Putamen (tissue), 1 donor: ENCODE measurements around the gene KSR2.

Experiments
- DNase-seq: peaks from one replicate; pipeline ENCODE4 v3.0.0-alpha.2; 2016; ENCODE audit warnings: low spot score

Gene KSR2

DNA sequence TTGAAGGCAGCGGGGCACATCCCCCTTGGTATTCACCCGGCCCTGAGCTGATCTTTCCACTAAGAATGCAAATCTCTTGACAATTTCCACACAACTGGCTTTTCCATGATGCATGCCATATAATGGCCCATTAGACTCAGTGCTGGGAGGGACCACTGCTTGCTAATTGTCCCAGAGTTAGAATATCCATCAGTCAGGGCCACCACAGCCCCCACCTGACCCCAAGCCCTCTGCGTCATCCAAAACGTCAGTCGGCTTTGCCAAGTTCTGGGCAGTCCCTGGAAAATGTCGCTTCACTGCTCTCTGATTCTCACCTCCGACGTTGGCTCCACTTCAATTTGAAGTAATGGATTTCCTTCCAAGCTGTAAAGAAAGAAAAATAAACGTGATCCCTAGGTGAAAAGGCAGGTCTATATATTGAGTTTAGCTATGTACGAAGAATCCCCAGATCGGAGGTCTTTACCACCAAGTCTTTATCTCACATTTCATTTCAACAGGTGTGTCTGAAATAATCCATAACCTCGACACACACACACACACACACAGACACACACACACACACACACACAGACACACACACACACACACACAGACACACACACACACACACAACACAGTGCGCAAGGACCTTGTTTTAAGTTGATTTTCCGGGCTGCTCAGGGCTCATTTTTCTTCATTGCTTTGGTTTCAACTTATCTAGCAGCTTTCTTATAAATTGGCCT is 441.9 kb downstream of the KSR2 start:
- no peak for DNase-seq

DNA sequence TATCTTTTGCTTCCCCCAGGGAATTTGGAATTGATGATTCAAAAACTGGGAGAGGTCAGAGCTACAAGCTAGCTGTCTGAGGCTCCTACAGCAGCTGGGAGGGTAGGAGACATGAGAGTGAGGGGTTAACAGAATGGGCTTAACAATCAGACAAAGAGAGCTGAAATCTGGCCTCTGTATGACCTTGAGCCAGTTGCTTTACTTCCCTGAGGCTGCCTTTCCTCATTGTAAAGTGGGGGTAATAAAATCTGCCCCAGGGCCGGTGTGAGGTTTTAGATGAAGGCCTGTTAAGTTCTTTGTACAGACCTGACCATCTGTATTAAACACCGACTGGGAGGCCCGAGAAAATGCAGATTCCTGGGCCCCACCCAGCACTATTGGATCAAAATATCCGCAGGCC is 443.0 kb downstream of the KSR2 start:
- no peak for DNase-seq

DNA sequence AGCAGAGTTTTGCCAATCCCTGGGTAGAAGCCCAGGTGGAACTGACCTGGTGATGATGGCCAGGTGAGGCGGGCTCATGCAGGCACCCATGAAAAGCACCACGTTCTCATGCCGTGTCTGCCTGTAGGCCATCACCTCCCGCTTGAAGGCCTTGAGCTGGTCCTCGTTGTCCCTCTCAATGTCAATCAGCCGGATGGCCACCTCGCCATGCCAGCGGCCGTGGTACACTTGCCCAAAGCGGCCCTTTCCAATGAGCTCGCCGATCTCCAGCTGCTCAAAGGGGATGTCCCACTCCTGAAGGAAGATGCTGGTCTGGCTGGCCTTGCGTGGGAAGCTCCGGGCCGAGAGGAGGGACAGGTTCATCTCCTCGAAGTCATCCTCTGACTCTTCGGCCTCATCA is 444.0 kb downstream of the KSR2 start:
- DNase-seq = no peak

DNA sequence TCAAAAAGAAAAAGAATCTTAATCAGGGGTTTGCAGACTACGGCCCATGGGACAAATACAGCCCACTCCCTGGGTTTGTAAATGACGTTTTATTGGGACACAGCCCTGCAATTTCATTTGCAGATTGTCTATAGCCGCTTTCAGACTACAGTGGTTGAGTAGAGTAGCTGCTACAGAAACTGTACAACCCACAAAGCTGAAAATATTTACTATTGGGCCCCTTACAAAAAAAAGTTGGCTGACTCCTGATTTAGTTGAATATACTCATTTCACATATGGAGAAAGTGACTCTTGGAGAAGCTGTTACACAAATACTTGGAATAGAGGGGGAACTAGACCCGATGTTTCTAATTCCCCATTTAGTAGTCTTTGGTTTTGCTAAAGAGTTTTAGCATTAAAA is 444.8 kb downstream of the KSR2 start:
- no peak for DNase-seq

DNA sequence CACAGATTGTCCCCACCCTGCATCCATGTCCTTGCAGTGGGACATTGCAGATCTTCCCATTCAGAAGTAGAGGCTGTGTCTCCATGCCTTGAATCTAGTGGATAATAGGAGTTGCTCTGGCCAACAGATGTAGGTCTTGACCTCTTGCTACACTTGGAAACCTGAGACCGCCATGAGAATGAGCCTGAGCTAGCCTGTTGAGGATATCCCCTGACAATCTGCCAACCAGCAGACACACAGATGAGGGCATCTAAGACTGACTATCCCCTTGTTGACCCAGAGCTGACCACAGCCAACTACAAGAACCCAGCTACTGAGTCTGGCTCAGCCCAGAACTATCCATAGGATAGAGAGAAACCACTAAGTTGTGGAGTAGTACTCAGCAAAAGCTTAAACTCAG is 446.2 kb downstream of the KSR2 start:
- DNase-seq = no peak

DNA sequence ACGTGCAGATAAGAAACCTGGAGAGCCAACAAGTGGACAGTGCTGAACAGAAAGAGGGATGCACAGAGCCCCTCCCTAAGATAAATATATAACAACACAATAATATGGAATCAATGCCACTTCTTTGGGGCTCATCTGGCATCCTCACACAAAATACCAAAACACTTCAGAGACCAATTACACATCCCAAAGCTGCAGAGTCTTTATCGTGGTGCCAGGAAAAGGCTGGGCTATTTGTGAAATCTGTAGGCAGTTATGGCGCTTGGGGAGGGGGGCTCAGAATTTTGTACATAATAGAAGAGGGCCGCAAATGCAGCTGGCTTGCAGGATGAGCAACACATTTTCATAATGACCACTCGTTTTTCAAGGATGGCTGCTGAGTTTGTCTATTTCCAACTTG is 446.9 kb downstream of the KSR2 start:
- no peak for DNase-seq

DNA sequence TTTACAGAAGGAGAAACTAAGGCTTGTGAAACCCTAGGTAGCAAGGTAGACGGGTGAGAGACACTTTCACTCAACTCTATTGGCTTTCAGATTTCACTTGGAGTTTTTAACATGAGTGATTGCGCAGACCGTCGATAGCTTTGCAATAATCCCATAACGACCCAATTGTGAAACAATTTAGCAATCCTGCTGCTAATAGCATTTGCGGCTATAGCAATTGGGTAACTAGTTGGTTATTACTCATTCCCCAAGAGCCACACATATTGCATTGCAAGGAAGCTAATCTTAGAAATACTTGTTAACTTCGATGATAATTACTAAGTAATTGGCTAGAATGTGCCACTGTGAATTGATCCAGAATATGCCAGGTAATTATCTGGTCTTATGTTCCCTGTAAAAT is 447.4 kb downstream of the KSR2 start:
- no peak for DNase-seq

DNA sequence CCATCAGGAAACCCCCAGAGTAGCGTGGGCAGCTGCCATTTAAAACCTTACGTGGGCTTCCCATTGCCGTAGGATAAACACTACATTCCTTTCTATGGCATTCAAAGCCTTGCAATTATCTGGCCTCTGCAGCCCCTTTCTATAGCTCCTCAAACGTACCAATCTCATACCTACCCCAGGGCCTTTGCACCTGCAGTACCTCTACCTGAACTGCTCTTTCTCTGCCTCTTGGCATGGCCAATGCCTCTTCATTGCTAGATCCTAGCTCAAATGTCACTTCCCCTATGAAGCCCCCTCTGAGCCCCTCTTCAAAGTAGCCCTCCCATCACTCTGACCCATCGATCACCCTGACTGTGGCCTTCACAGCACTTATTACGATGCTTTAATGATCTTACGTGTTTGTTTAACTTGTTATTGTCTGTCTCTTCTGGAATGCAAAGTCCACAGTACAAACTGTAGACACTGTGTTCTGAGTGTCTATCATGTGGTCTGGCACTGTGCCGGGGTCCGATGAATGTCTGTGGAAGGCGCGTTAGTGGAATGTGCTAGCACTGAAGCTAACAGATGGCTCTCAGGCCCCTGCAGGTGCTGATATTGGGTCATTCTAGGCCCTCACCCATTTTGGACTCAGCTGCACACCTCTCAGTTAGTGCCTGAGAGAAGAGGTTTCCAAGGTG is 450.1 kb downstream of the KSR2 start:
- DNase-seq = no peak

DNA sequence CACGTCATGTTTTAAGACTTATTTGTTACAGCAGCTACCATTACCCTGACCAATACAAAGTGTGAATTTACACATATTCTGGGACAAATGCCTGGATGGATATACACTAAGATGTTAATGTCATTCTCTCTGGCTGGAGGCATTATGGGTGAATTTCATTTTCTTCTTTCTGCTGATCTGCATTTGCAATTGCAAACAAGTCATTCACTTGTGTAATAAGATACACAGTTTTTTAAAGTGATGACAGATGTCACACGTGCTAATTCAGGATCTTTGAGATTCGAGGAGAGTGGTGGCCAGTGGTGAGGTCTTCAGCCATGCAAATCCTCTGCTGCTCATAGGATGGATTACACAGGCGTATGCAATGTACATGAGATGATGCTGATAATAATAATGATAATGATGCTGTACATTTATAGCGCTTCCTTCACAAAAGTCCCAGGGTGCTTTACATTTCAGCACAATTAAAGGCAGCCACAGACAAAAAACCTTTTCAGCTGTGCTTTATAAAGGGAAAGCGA is 451.5 kb downstream of the KSR2 start:
- no peak for DNase-seq

DNA sequence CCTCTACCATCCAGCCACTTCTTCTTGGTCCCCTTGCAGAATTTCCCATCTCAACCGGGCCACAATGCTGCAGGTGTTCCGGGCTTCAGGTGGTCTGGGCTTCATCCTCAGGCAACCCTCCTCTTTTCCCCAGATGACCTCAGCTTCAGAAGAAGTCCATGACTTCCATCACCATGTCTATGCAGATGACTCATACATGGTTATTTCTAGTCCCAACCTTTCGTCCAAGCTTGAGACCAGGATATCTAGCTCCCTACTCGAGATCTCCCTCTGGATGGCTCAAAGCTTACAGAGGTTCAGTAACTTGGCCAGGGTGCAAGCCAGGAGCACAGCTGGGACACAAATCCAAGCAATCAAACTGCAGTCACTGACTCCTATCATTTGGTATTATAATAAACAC is 452.8 kb downstream of the KSR2 start:
- DNase-seq = no peak

DNA sequence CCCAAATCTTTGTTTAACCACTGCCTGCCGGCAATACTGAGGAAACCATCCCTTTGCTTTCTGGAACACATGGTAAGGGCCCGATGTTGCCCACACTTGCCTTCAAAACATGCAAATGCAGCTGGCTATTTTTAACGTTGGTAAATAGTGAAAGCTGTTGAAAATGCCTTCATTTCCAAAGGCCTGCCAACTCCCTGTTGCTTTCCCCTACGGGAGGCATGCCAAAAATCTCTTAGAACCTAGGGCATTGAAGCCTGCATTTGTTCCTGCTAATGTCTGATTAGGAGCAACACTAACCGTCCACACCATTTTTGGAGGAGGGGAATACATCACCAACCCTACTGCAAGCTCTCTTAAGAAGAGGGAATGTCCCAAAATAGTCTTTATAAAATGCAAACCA is 454.8 kb downstream of the KSR2 start:
- DNase-seq = peak; percentile 21

DNA sequence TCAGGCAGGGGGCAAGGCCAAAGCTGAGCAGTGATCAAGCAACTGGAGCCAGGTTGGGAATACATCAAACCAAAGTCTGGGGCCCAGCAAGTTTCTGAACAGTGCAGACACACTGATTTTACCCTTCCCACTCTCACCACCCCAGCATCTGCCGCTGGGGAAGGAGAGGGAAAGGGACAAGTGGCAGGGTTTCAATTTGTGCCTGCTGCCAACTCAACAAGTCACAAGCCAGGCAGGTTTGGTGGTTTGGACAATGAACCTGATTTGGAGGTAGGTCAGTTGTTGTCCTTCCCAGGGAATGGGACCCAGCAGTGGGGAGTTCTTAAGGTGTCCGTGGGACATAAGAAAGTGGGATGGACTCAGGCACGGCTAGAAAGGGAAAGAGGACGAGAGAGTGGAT is 455.4 kb downstream of the KSR2 start:
- no peak for DNase-seq

DNA sequence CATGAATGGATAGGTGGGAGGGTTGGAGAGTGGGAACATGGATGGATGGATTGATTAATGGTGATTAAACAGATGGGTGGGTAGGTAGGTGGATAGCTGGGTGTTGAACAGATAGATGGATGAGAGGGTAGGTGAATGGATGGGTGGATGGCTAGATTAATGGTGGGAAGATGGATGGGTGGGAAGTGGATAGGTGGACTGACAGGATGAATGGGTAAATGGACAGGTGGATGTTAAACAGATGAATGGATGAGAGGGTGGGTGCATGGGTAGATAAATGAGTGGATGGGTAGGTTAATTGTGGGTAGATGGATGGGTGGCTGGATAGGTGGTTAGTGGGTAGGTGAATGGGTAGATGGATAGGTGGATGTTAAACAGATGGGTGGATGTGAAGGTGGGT is 460.3 kb downstream of the KSR2 start:
- DNase-seq = no peak

DNA sequence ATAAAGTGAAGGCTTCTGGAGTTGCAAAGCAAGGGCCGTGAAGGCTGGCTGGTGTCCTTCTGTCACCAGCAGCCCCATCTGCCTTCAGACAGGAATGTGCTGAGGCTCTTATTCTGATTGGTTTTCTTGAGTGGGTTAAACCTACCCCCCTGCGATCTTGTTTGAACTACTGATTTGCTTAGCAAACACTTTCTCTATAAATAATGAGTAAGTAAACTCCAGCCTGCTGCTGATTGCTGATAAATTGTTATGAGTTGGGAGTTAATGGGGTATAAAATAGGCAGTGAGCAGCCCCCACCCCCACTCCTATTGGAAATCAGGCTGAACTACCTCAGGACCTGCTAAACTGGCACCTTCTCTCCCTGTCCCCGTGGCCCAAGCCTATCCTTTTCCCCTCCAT is 461.2 kb downstream of the KSR2 start:
- DNase-seq = no peak

DNA sequence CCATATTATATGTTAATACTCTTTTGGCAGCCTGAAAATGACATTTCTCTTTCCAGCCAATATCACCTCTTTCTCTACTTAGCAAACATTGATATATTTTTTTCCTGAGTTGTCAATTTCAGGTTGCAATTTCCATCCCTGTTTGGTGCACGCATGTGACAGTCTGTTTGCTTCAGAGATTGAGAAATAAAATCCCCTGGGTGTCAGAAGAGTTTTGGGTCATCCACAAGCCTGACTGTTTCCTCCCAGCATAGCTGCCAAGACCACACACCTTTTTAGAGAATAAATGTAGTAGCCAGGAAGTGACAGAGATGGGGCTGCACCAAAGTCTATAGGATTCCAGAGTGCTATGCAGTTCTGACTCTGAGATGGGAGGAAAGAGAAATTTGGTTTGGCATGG is 462.5 kb downstream of the KSR2 start:
- no peak for DNase-seq

DNA sequence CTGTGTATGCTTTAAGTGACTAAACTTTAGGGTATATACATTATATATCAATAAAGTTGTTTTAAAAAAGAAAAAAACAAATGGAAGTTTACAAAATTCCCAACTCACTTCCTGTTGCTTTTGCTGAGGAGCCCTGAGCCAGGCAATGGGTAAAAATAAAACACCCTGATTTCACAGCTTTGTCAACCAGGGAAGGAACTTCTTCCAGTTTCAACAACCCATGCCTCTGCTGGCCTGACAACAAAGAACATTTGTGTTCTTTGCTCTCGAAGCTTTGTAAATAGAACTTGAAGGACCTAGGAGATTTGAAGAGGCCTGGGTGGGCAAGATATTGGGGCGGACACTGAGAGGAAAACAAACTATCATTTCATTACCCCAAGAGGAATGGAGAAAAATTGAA is 466.2 kb downstream of the KSR2 start:
- no peak for DNase-seq

DNA sequence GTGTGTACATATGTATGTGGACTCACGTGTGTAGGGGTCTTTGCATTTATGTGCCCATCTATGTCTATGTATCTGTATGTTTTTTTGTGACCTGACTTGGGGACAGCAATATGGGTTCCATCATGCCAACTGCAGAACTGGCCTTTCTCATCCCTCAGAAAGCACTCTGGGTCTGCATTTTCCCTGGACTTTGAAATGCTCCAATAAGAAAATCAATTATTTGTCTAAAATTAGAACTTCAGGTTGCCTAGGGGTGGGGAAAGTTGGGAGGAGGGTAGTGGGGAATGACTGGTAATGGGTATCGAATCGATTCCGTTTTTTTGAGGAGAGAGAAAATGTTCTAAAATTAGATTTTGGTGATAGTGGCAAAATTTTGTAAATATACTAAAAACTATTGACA is 466.6 kb downstream of the KSR2 start:
- no peak for DNase-seq

DNA sequence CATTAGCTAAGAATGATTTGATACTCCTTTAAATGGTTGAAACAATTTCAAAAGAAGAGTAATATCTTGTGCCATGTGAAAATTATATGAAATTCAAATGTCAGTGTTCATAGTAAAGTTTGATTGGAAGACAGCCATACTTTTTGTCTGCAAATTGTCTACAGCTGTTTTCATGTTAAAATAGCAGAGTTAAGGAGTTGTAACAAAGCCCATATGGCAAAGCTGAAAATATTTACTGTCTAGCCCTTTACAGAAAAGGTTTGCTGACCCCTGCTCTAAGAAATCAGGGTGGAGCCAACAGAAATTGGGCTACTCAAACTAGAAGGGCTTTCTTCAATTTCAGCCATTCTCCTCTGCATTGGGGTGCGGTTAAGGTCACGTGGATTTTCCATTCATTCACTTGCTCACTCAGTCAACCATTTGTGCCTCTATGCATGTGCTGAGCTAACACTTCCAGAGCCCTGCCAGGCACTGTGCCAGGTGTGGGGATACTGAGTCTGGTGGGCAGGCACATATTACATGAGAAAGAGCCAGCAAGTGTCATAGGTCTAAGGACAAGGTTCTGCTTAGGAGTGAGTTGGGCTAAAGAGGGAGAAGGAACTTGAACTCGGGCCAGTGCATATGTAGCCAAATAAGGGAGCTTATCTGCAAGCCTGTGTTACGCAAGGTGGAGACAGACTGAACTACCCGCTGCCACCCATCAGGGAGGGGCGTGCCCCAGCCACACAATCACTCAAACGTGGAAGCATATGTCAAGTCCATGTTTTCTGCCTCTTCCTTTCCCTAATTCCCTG is 467.5 kb downstream of the KSR2 start:
- no peak for DNase-seq

DNA sequence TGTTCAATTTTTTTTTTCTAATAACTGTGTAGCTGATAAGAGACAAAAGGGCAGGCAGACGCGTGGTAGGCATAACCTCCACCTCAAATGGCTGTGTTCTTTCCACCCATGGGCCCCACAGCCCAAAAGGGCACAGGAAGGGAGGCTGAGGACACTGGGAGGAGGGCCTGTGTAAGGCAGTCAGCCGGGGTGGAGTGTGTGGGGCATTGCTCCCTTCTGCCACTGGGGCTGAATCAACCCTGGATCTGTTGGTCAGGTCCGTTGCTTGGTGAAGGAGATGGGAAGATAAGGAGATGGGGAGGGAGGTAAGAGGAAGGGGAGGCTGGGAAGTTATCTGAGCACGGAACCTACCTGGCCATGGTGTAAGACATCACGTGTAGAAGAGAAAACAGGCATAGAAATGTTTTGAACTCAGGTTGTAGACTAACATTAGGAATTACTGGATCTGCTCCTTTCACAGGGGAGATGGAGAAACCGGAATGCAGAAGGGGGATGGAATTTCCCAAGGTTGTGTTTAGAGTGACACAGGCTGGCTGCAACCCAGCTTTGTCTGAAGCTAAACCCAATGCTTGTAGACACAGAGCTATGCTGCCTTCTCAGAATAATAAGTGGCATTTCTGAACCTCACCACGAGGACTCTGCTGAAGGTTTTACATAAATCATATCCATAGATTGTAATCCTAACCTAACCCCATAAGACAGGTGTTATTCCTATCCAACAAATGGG is 468.9 kb downstream of the KSR2 start:
- DNase-seq = no peak

DNA sequence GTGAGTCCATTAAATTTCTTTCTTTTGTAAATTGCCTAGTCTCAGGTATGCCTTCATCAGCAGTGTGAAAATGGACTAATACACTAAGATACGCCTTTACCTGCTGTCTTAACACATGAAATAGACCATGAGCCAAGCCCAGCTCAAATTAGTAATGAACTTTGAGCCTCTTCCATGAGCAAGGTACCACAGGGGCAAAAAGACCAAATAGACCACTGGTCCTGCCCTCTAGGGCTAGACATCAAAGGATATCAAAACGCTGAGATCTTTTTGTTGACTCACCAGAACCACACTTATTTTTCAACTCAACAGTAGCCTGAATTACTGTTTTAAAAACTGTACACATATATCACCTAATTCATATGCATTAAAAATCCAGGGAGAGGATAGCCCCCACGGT is 469.9 kb downstream of the KSR2 start:
- DNase-seq = no peak

DNA sequence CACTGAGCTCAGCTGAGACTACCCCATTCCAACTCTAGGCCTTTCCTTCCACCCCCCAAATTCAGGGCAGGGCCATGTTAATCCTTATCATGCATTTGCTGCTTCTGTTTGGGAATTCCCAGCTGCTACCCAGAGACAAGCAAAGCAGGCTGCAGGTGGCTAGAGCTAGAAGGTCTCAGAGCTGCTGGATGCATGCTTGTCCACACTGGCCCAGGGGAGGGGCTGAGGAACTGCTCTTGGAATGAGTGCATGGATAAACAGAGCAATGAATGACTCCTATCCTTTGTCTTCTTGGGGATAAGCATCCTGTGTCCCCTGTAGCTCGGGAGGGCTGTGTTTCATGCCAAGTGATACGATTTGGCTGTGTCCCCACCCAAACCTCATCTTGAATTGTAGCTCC is 470.5 kb downstream of the KSR2 start:
- DNase-seq = no peak

DNA sequence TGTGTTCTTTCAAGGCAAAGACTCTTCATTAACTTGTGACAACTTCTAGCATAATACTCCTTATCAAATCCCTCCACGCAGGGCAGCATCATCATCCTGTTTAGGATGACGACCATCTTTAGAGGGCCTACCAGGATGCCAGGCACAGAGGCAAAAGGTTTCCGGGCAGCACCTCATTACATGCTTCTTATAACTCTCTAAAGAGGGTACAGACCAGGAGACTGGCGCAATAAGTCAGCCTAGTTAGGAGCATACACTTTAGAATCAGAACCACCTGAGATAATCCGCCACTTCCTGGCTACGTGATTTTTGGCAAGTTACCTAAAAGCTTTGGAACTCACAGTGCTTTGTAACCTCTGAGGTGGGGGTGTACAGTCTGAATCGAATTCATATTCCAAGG is 471.4 kb downstream of the KSR2 start:
- no peak for DNase-seq
